Endothelial cell of umbilical vein (primary cell): ENCODE measurements around the gene FRMD4A. TPM values are rescaled to one million over a fixed set of nuclear protein-coding genes. Genes with fewer than 3 reads are reported as not detected.

Source experiments
- BruUV-seq: library from RNA; stranded (reverse); fragments of 400-500 nt; replicated peaks from 2 replicates; lab custom pipeline; 2021; lab: Mats Ljungman, UMichigan
- CTCF ChIA-PET: fragments of 300-600, 350-600 bp; sonication (Branson Sonifier 250); formaldehyde crosslinking; loops from one replicate; lab custom pipeline; 2021; ENCODE audit warnings: antibody characterized with exemption, inconsistent platforms; lab: Charles Lee
- POLR2A ChIA-PET: fragments of 300-600, 350-600 bp; sonication (Branson Sonifier 250); formaldehyde crosslinking; loops from one replicate; lab custom pipeline; 2021; ENCODE audit warnings: antibody characterized with exemption, inconsistent platforms; lab: Charles Lee
- DNase-seq: peaks from one replicate; pipeline ENCODE4 v3.0.0-alpha.2; 2011; ENCODE audit warnings: low read depth, low spot score
- FAIRE-seq: peaks from 2 replicates; lab custom pipeline; 2011; peaks lifted over from hg19 to GRCh38; lab: Jason Lieb, UNC
- H2AFZ ChIP-seq: 2 replicates; pipeline ENCODE4 v1.6.0; 2012; ENCODE audit warnings: low read depth, low read length, control low read depth, inconsistent platforms
- H3K27ac ChIP-seq: 2 replicates; pipeline ENCODE4 v1.5.1; 2011; ENCODE audit warnings: low read depth, mild to moderate bottlenecking, control low read depth, low read length, moderate library complexity; ENCODE audit not compliant: insufficient read depth
- H3K27me3 ChIP-seq, 2 experiments: 2 replicates each; pipeline versions ENCODE4 v1.6.0 to v1.6.1; 2011; ENCODE audit warnings: low read length in 2 of 2, mixed read lengths in 1 of 2; ENCODE audit not compliant: control insufficient read depth in 2 of 2, insufficient read depth in 2 of 2
- H3K36me3 ChIP-seq, 2 experiments: 2 replicates in 1 of 2; 3 replicates in 1 of 2; pipeline ENCODE4 v1.5.1; 2011; ENCODE audit warnings: low read length in 2 of 2, mild to moderate bottlenecking in 1 of 2, moderate library complexity in 1 of 2; ENCODE audit not compliant: control insufficient read depth in 2 of 2, insufficient read depth in 2 of 2; ENCODE audit errors: extremely low read depth in 1 of 2
- H3K4me1 ChIP-seq: 3 replicates; pipeline ENCODE4 v1.5.1; 2011; ENCODE audit warnings: mild to moderate bottlenecking, low read length; ENCODE audit not compliant: control insufficient read depth, insufficient read depth; ENCODE audit errors: extremely low read depth
- H3K4me2 ChIP-seq: 2 replicates; pipeline ENCODE4 v1.6.1; 2011; ENCODE audit warnings: low read length, control low read depth, mixed read lengths; ENCODE audit not compliant: insufficient read depth
- H3K4me3 ChIP-seq, 3 experiments: fragments of 200-600 bp in 1 of 3; sonication (generic), shearing (Covaris generic) in 1 of 3; replicated peaks in 1 of 3; 2 replicates each; pipeline ENCODE4 v1.5.1; 2011 to 2016; ENCODE audit warnings: control low read depth in 3 of 3, low read length in 3 of 3, mild to moderate bottlenecking in 2 of 3, inconsistent platforms in 1 of 3, low read depth in 1 of 3, moderate library complexity in 1 of 3; ENCODE audit not compliant: insufficient read depth in 1 of 3
- H3K79me2 ChIP-seq: 2 replicates; pipeline ENCODE4 v1.6.0; 2012; ENCODE audit warnings: low read length, inconsistent platforms; ENCODE audit not compliant: control insufficient read depth, insufficient read depth
- H3K9ac ChIP-seq: replicated peaks from 2 replicates; pipeline ENCODE3; 2011; ENCODE audit warnings: low read length, control low read depth; ENCODE audit not compliant: insufficient read depth; ENCODE audit errors: extremely low read depth
- H3K9me1 ChIP-seq: replicated peaks from 3 replicates; pipeline ENCODE4 v1.6.0; 2011; ENCODE audit warnings: mild to moderate bottlenecking, low read length; ENCODE audit not compliant: control insufficient read depth, insufficient read depth; ENCODE audit errors: extremely low read depth
- H3K9me3 ChIP-seq: replicated peaks from 2 replicates; pipeline ENCODE4 v1.5.1; 2012; ENCODE audit warnings: low read length, inconsistent platforms; ENCODE audit not compliant: control insufficient read depth, insufficient read depth
- H4K20me1 ChIP-seq: replicated peaks from 2 replicates; pipeline ENCODE3; 2011; ENCODE audit warnings: mild to moderate bottlenecking, low read length; ENCODE audit not compliant: control insufficient read depth, insufficient read depth; ENCODE audit errors: extremely low read depth
- EZH2 ChIP-seq: IDR thresholded peaks from 2 replicates; pipeline ENCODE4 v1.6.1; 2012; ENCODE audit warnings: borderline replicate concordance, low read depth, mild to moderate bottlenecking, moderate library complexity, low read length, inconsistent platforms; ENCODE audit not compliant: severe bottlenecking
- FOS ChIP-seq: IDR thresholded peaks from 2 replicates; pipeline ENCODE4 v1.6.1; 2011; ENCODE audit warnings: mild to moderate bottlenecking, low read length, moderate library complexity, borderline replicate concordance; ENCODE audit not compliant: insufficient read depth
- GATA2 ChIP-seq: IDR thresholded peaks from 2 replicates; pipeline ENCODE4 v1.7.0; 2011; ENCODE audit warnings: low read depth, mild to moderate bottlenecking, moderate library complexity, mixed read lengths, low read length; ENCODE audit not compliant: insufficient read length, insufficient read depth
- MYC ChIP-seq: IDR thresholded peaks from one replicate; pipeline ENCODE4 v1.6.1; 2011; ENCODE audit warnings: mild to moderate bottlenecking, low read depth, low read length
- POLR2A ChIP-seq: IDR thresholded peaks from 2 replicates; pipeline ENCODE4 v1.6.1; 2012; ENCODE audit warnings: low read depth, mild to moderate bottlenecking, control low read depth, low read length
- POLR2AphosphoS5 ChIP-seq: IDR thresholded peaks from 2 replicates; pipeline ENCODE4 v1.6.1; 2012; ENCODE audit warnings: low read depth, mild to moderate bottlenecking, control low read depth, low read length, moderate library complexity; ENCODE audit not compliant: insufficient read depth
- dilution Hi-C: fragments of 300-500 bp; cut with MboI; formaldehyde crosslinking; loops from one replicate; pipeline ENCODE4 v1.15.0; 2019; ENCODE audit warnings: low sequenced_read_pairs; ENCODE audit not compliant: extremely low pct_ligation_motif_present
- intact Hi-C: fragments of 100-400 bp; cut with micrococcal nuclease; formaldehyde crosslinking; loops from one replicate; pipeline ENCODE4 v1.10.0; 2022
- polyA plus RNA-seq, 4 experiments: library from polyadenylated mRNA; depleted of rRNA in 3 of 4; stranded (reverse) in 3 of 4; unstranded in 1 of 4; fragments of >200 nt; gene quantifications; 2 replicates each; pipeline versions ENCODE4 v1.2.1 to v1.2.3, GENCODE V29; 2011 to 2012; ENCODE audit warnings: missing spikeins in 1 of 4
- total RNA-seq: library from RNA; stranded (reverse); gene quantifications from 2 replicates; pipeline ENCODE4 v1.2.3, GENCODE V29; 2021
- TF ChIP-seq, protein P1 (sequence below): IDR thresholded peaks from 2 replicates; pipeline ENCODE4 v1.6.1; 2011; ENCODE audit not compliant: insufficient read depth, insufficient read length
- TF ChIP-seq, protein P2 (sequence below), 2 donors: IDR thresholded peaks; 1 replicate in 1 of 2; 2 replicates in 1 of 2; pipeline ENCODE4 v1.5.1; 2011; ENCODE audit warnings: low read length in 2 of 2, mild to moderate bottlenecking in 2 of 2, moderate library complexity in 2 of 2, control low read depth in 1 of 2, inconsistent platforms in 1 of 2, low read depth in 1 of 2; ENCODE audit not compliant: insufficient read depth in 1 of 2; ENCODE audit errors: extremely low read depth in 1 of 2

Gene FRMD4A
- total and polyA plus RNA-seq, 2 donors (not counting 3 experiments of a cell fraction or from before 2014, with no cell fraction given) = 123 to 148 TPM

DNA sequence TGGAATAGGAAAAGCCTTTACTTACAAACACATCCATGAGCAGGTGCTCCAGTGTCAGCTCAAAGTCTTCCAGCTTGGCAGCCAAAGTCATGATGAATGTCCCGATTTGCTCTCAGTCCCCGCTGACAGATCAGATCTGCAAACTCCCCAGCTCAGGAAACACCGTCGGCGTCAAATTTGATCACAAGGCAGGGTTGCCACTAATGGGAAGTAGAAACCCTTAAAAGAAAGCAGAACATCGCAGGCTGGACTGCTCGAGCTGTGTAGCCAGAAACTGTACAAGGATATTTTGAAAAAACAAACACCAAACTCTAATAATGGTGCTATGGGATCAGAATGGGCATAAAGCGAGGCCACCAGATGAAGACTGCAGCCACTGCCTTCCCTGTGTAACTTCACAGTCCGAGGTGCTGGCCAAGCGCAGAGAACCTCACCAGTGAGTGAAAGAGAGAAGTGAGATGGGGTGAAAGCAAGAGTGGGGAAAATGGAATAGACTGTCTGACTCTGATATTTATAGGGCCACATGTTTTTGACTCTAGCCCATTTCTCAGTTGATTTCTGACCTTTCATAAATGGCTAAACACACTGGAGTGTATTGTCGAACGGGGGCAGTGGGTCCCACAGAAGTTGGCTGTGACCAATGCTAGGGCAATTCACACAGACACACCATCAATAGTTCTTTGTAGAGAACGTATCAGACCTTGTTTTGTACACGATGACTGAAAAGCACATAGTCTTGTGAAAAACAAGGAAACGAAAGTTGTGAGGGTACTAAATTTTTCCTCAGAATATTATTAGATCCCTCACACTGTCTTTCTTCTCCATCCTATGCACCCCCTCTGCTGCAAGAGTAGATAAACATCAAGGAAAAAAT lies 306.2 kb downstream of the FRMD4A start:
- intact Hi-C loops (no loop called here), dilution Hi-C loops (no loop called here)
- no peaks in the 10 kb centered on the region for H3K9me1 ChIP-seq
- no peak for DNase-seq
- ChIA-PET POLR2A (no interaction called here), CTCF (no interaction called here)
- no peaks in the 10 kb centered on the region for H3K79me2 ChIP-seq
- H2AFZ ChIP-seq = no peak overlapping the region
- H4K20me1 ChIP-seq = no peaks in the 10 kb centered on the region
- no peak overlapping the region for H3K27ac ChIP-seq
- H3K27me3 ChIP-seq = peaks cover 8 to 11% of the 10 kb centered on the region in 2 experiments
- no peaks in the 10 kb centered on the region for H3K4me1 ChIP-seq
- H3K4me3 ChIP-seq = no peak overlapping the region
- no peak for TF ChIP-seq POLR2AphosphoS5
- TF ChIP-seq GATA2 = no peak
- TF ChIP-seq, protein P1, sequence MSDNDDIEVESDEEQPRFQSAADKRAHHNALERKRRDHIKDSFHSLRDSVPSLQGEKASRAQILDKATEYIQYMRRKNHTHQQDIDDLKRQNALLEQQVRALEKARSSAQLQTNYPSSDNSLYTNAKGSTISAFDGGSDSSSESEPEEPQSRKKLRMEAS = no peak
- no peak for TF ChIP-seq MYC
- no TSS peak for BruUV-seq
- no peaks in the 10 kb centered on the region for H3K36me3 ChIP-seq
- no peaks in the 10 kb centered on the region for H3K9me3 ChIP-seq
- no peak overlapping the region for H3K4me2 ChIP-seq
- H3K9ac ChIP-seq = no peak overlapping the region
- FAIRE-seq = no peak

DNA sequence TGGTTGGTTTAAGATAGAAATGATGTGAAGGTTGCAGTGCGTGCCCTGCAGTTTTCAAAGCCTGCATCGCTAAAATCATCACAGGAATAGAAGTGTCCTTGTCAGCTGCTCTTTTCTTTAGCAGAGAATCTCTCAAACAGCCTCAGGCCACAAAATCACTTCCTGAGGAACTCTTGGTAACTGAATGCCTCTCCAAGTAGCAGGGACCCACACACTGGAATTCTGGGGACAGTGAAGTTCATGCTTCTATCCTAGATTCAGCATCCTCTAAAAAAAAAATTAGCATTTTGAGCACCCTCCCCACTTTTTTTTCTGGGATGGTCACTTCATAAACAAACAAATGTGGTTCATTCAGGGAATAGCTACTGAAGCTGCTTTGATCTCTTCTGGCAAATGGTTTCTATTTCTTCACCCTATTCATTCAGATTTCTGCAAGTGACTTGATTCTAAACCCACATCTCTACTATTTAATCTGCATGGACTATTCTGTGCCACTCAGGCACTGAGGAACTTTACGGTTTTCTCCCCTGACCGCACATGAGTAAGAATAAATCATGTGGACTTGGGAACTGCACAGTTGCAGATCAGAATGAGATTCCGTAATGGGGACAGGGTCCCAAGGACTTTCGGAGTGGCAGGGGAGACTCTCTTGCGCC lies 306.9 kb downstream of the FRMD4A start:
- DNase-seq = no peak
- TF ChIP-seq EZH2 = no peak
- no peak for TF ChIP-seq MYC
- TF ChIP-seq, protein P1 = no peak
- no peak for TF ChIP-seq POLR2A
- TF ChIP-seq, protein P2, sequence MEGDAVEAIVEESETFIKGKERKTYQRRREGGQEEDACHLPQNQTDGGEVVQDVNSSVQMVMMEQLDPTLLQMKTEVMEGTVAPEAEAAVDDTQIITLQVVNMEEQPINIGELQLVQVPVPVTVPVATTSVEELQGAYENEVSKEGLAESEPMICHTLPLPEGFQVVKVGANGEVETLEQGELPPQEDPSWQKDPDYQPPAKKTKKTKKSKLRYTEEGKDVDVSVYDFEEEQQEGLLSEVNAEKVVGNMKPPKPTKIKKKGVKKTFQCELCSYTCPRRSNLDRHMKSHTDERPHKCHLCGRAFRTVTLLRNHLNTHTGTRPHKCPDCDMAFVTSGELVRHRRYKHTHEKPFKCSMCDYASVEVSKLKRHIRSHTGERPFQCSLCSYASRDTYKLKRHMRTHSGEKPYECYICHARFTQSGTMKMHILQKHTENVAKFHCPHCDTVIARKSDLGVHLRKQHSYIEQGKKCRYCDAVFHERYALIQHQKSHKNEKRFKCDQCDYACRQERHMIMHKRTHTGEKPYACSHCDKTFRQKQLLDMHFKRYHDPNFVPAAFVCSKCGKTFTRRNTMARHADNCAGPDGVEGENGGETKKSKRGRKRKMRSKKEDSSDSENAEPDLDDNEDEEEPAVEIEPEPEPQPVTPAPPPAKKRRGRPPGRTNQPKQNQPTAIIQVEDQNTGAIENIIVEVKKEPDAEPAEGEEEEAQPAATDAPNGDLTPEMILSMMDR (IDR thresholded peaks at IDR 0.05; ENCODE audit: extremely low read depth in 1 of 2, insufficient read depth in 1 of 2, low read depth in 1 of 2, low read length in 2 of 2) = no peak
- no peak for TF ChIP-seq FOS
- ChIA-PET CTCF (interaction anchor here (1.2 kb wide), 1 partner anchor 9 kb away, joined by 3 read pairs; no protein-coding TSS in a partner anchor), POLR2A (no interaction called here)
- H3K79me2 ChIP-seq = no peaks in the 10 kb centered on the region
- no peak overlapping the region for H3K27ac ChIP-seq
- H3K27me3 ChIP-seq = peaks cover 8 to 11% of the 10 kb centered on the region in 2 experiments
- H3K4me3 ChIP-seq = no peak overlapping the region
- H3K9ac ChIP-seq = no peak overlapping the region
- no peak overlapping the region for H3K4me2 ChIP-seq
- no peak overlapping the region for H2AFZ ChIP-seq
- intact Hi-C loops = no loop called here
- no TSS peak for BruUV-seq
- no peaks in the 10 kb centered on the region for H4K20me1 ChIP-seq
- H3K9me1 ChIP-seq = no peaks in the 10 kb centered on the region
- dilution Hi-C loops = no loop called here
- no peaks in the 10 kb centered on the region for H3K9me3 ChIP-seq
- no peaks in the 10 kb centered on the region for H3K4me1 ChIP-seq
- no peaks in the 10 kb centered on the region for H3K36me3 ChIP-seq
- no peak for FAIRE-seq
